Activated CD4-positive, alpha-beta memory T cell treated with anti-CD3 and anti-CD28 coated beads for 36 hours (primary cell): ENCODE measurements around the gene PTTG1IP2. TPM values are rescaled to one million over a fixed set of nuclear protein-coding genes. Genes with fewer than 3 reads are reported as not detected.
"Not testable (repeated sequence)": the region's sequence is repeated elsewhere in the genome, so short reads cannot be mapped to it uniquely, and the experiment has no call there.

Experiments
- CTCF ChIA-PET: fragments of 350-600 bp; sonication (Branson Sonifier 250); formaldehyde crosslinking; loops from one replicate; lab custom pipeline; 2021; ENCODE audit warnings: antibody characterized with exemption, inconsistent platforms; lab: Charles Lee
- POLR2A ChIA-PET: fragments of 350-600 bp; sonication (Branson Sonifier 250); formaldehyde crosslinking; loops from one replicate; lab custom pipeline; 2021; ENCODE audit warnings: antibody characterized with exemption; lab: Charles Lee
- DNase-seq: peaks from one replicate; pipeline ENCODE4 v3.0.0-alpha.2; 2020
- H3K27ac Mint-ChIP-seq: one replicate; pipeline ENCODE4 v1.8.0; 2021; ENCODE audit warnings: mixed read lengths
- H3K27me3 Mint-ChIP-seq: one replicate; pipeline ENCODE4 v1.8.0; 2021; ENCODE audit warnings: mixed read lengths
- H3K36me3 Mint-ChIP-seq: one replicate; pipeline ENCODE4 v1.8.0; 2021; ENCODE audit warnings: mixed read lengths
- H3K4me1 Mint-ChIP-seq: one replicate; pipeline ENCODE4 v1.8.0; 2021; ENCODE audit warnings: low read depth, mixed read lengths
- H3K4me3 Mint-ChIP-seq: one replicate; pipeline ENCODE4 v1.8.0; 2021; ENCODE audit warnings: mild to moderate bottlenecking, mixed read lengths
- H3K9me3 Mint-ChIP-seq: one replicate; pipeline ENCODE4 v1.8.0; 2021; ENCODE audit warnings: mixed read lengths
- intact Hi-C: fragments of 100-400 bp; cut with micrococcal nuclease; formaldehyde crosslinking; loops from one replicate; pipeline ENCODE4 v1.15.1; 2023
- total RNA-seq, 2 experiments: library from RNA; stranded (reverse); gene quantifications; one replicate each; pipeline ENCODE4 v1.2.3, GENCODE V29; 2021

PTTG1IP2 gene
- total RNA-seq, 2 experiments from 2014 or later = not detected

DNA sequence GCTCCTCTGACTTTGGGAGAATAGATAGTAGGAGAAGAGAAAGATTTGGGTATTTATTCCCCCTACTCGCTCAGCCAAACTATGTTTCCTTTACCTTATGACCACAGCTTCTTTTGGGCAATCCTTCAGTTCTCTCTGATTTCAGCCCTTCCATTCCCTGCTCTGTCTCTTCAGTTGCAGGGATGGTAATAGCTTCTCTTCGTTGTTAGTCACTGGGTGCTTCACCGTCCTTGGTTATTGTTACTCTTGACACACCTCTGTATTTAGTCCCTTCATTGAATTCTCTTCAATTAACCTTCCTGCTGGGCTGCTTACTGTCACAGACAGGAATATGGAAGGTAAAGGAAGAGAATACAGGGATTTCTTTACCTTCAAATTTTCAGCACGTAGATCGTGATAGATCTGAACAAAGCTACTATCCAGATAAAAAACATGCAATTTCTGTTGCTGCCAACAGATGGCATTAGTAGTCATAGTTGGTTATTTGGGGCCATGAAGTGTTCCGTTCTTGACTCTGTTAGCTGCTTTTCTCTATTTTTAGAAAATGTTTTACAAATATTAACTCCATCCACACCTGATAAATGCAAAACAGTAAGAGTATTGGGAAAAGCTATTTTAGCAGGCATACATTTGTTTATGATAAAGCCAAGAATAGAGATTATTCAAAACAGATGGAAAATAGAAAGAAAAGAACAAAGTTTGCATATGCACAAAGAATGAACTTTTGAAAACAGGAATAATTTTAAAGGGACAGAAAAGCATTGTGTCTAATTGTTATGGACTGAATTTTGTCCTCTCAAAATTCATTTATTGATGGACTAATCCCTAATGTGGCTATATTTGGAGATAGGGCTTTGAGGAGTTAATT, 14.0 kb upstream of the PTTG1IP2 start:
- DNase-seq = no peak
- ChIA-PET CTCF (interaction anchor here (0.6 to 2.1 kb wide), 24 partner anchors 8 to 1991 kb away, joined by 3 to 14 read pairs (median 4); partner anchors contain the start of gene STEAP1), POLR2A (no interaction called here)
- Mint-ChIP-seq H3K4me3 (no peak overlapping the region), H3K9me3 (no peaks in the 10 kb centered on the region), H3K4me1 (peaks cover 6% of the 10 kb centered on the region), H3K27ac (no peak overlapping the region), H3K27me3 (peaks cover 5% of the 10 kb centered on the region), H3K36me3 (no peaks in the 10 kb centered on the region)
- intact Hi-C loops = loop anchor here (1.0 kb wide), 1 partner anchor 174 kb away; no protein-coding TSS in a partner anchor

DNA sequence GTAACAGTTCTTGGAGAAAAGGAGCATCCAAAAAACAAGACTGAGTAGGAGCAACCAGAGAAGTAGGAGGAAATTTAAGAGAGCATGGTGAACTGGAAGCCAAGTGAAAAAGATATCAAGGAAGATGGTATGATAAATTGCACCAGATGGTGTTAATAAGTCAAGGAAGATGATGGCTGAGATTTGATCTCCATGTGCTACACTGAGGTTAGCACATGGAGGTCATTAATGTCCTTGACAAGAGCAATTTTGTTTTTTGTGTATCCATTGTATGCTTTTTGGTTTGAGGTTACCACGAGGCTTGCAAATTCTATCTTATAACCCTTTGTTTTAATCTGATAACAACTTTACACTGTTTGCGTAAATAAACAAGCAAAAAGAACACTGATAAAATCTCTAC, 11.3 kb upstream of the PTTG1IP2 start:
- POLR2A ChIA-PET = no interaction called here
- intact Hi-C loops = no loop called here
- CTCF ChIA-PET = no interaction called here
- Mint-ChIP-seq H3K36me3 (no peaks in the 10 kb centered on the region), H3K9me3 (no peaks in the 10 kb centered on the region), H3K27ac (no peak overlapping the region), H3K4me1 (peaks cover 9% of the 10 kb centered on the region), H3K27me3 (peaks cover 5% of the 10 kb centered on the region), H3K4me3 (no peak overlapping the region)
- DNase-seq = no peak

DNA sequence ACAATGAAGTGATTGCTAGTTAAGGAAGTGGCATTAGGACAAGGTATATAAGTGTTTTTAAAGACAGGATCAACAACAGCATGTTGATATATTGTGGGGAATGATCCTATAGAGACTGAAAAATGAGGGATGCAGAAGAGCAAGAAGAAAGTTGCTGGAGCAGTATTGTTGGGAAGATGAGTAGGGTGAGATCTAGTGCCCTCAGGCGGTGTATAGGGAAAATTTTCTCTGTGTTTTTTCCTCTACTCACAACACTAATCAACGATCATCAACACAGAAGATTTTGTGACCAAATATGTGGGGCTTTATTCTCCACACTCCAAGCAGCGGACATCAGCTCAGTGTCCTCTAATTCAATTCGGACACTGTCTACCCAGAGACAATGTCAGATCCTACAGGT, 9.6 kb upstream of the PTTG1IP2 start:
- intact Hi-C loops = no loop called here
- peaks cover 17% of the 10 kb centered on the region for H3K4me1 Mint-ChIP-seq
- peaks cover 14% of the 10 kb centered on the region for H3K36me3 Mint-ChIP-seq
- POLR2A ChIA-PET = no interaction called here
- DNase-seq = no peak
- CTCF ChIA-PET = no interaction called here
- no peak overlapping the region for H3K27ac Mint-ChIP-seq
- H3K9me3 Mint-ChIP-seq = peaks cover 16% of the 10 kb centered on the region
- H3K27me3 Mint-ChIP-seq = peaks cover 5% of the 10 kb centered on the region
- no peak overlapping the region for H3K4me3 Mint-ChIP-seq

GRCh38 chr7:90461219-90461618, 8.2 kb upstream of the PTTG1IP2 start:
- intact Hi-C loops = no loop called here
- Mint-ChIP-seq H3K27me3 (no peaks in the 10 kb centered on the region), H3K36me3 (peaks cover 23% of the 10 kb centered on the region), H3K9me3 (peaks cover 22% of the 10 kb centered on the region), H3K4me3 (no peak overlapping the region), H3K27ac (no peak overlapping the region), H3K4me1 (peaks cover 11% of the 10 kb centered on the region)
- POLR2A ChIA-PET = no interaction called here
- CTCF ChIA-PET = no interaction called here
- no peak for DNase-seq

DNA sequence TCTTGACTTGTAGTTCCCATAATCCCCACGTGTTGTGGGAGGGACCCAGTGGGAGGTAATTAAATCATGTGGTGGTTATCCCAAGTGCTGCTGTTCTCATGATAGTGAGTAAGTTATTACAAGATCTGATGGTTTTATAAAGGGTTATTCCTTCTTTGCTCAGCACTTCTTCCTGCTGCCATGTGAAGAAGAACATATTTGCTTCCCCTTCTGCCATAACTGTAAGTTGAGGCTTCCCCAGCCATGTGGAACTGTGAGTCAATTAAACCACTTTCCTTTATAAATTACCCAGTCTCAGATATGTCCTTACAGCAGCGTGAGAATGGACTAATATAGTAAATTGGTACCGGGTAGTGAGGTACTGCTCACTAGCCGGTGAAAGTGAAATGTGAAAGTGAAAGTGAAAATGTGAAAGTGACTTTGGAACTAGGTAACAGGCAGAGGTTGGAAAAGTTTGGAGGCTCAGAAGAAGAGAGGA, 6.2 kb upstream of the PTTG1IP2 start:
- CTCF ChIA-PET = interaction anchor here (1.0 kb wide), 1 partner anchor 8 kb away, joined by 3 read pairs; no protein-coding TSS in a partner anchor
- Mint-ChIP-seq H3K36me3 (peaks cover 23% of the 10 kb centered on the region), H3K9me3 (peaks cover 22% of the 10 kb centered on the region), H3K4me3 (peak overlapping the region; percentile 3), H3K4me1 (peaks cover 11% of the 10 kb centered on the region)
- H3K27ac Mint-ChIP-seq, POLR2A ChIA-PET, intact Hi-C loops, H3K27me3 Mint-ChIP-seq, DNase-seq: not testable (repeated sequence)

- Mint-ChIP-seq H3K27ac (no peak overlapping the region), H3K9me3 (peaks cover 22% of the 10 kb centered on the region), H3K27me3 (peaks cover 2% of the 10 kb centered on the region), H3K4me3 (no peak overlapping the region), H3K4me1 (peaks cover 11% of the 10 kb centered on the region), H3K36me3 (peaks cover 23% of the 10 kb centered on the region)
- DNase-seq = no peak
- intact Hi-C loops = no loop called here
- POLR2A ChIA-PET = no interaction called here
- CTCF ChIA-PET = interaction anchor here (1.5 kb wide), 1 partner anchor 11 kb away, joined by 3 read pairs; no protein-coding TSS in a partner anchor
Measured at GRCh38 chr7:90465816-90466215, 3.6 kb upstream of the PTTG1IP2 start.

GRCh38 chr7:90472805-90473540, 3.5 kb downstream of the PTTG1IP2 start:
- Mint-ChIP-seq H3K4me1 (no peaks in the 10 kb centered on the region), H3K27ac (no peak overlapping the region), H3K27me3 (peaks cover 13% of the 10 kb centered on the region), H3K36me3 (no peaks in the 10 kb centered on the region), H3K4me3 (no peak overlapping the region), H3K9me3 (no peaks in the 10 kb centered on the region)
- DNase-seq = no peak
- intact Hi-C loops = no loop called here
- ChIA-PET POLR2A (no interaction called here), CTCF (interaction anchor here (0.6 to 1.0 kb wide), 2 partner anchors 18 to 38 kb away, joined by 3 read pairs; no protein-coding TSS in a partner anchor)

- Mint-ChIP-seq H3K9me3 (no peaks in the 10 kb centered on the region), H3K36me3 (no peaks in the 10 kb centered on the region), H3K27me3 (peaks cover 13% of the 10 kb centered on the region), H3K4me1 (no peaks in the 10 kb centered on the region), H3K27ac (no peak overlapping the region), H3K4me3 (no peak overlapping the region)
- DNase-seq = no peak
- intact Hi-C loops = no loop called here
- ChIA-PET POLR2A (no interaction called here), CTCF (interaction anchor here (1.0 kb wide), 1 partner anchor 19 kb away, joined by 3 read pairs; no protein-coding TSS in a partner anchor)
Measured at GRCh38 chr7:90473814-90474213, 4.4 kb downstream of the PTTG1IP2 start.

DNA sequence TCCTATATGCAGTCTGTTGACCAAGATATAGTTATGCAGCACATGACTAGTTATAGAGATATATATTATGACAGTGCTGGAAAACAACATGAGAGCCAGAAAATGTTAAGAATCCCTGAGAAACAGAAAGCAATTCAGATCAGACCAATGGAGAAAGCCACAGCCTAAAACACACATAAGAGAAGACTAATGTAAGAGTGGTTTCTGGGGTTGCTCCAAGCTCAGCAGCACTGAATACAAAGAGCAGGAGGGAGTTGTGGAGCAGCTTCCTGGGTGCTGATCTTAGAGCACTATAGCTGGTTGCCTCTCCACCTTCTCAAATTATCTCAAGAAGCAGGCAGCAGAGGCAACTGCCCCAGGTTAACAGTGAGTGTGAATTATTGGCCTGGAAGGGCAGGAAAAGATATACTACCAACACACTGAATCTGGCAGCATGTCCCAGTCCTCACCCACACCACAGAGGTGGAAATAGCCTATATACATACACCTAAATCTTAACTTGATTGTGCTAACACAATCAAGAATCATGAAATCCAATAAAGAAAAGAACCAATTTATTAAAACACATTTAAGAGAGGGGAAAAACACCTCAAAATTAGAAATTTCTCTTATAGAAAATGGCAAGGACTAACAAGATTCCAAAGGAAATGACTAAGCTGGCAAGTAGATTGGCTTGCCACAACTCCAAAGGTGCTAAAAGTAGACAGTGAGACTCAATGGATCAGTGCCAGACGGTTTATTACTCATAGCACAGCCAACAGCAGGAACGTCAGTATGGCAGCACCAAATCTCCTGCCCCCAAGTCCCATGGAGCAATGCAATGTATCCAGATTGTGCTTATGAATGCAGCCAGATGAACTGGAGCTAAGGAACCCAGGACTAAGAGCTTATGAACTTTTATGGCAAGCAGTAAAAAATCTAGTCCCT, 5.1 kb downstream of the PTTG1IP2 start:
- ChIA-PET POLR2A (no interaction called here), CTCF (no interaction called here)
- Mint-ChIP-seq H3K36me3 (no peaks in the 10 kb centered on the region), H3K4me3 (no peak overlapping the region), H3K27me3 (peaks cover 11% of the 10 kb centered on the region), H3K9me3 (no peaks in the 10 kb centered on the region), H3K27ac (no peak overlapping the region), H3K4me1 (no peaks in the 10 kb centered on the region)
- no peak for DNase-seq
- intact Hi-C loops = no loop called here

DNA sequence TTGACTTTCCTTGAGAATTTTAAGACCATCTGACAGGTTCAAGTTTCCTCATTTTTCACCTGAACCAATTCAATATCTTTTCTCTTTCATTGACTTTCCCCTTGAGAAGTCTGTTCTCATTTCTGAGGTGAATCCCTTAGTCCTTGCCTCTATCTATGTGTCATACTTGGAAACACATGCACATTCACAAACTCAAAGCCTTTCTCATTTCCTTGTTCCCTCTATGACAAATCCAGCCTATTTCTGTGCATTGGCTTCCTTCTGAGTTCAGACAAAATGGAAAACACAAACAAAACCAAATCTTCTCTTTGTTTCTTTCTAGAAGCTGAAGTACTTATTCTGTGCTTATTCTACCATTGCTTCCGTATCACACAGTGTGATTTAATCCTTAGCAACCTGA, 13.8 kb downstream of the PTTG1IP2 start:
- H3K36me3 Mint-ChIP-seq = no peaks in the 10 kb centered on the region
- peaks cover 8% of the 10 kb centered on the region for H3K27me3 Mint-ChIP-seq
- no peak overlapping the region for H3K27ac Mint-ChIP-seq
- no peak for DNase-seq
- POLR2A ChIA-PET = no interaction called here
- no peaks in the 10 kb centered on the region for H3K4me1 Mint-ChIP-seq
- CTCF ChIA-PET = no interaction called here
- intact Hi-C loops = no loop called here
- H3K9me3 Mint-ChIP-seq = no peaks in the 10 kb centered on the region
- no peak overlapping the region for H3K4me3 Mint-ChIP-seq

GRCh38 chr7:90484706-90485105, 15.3 kb downstream of the PTTG1IP2 start:
- Mint-ChIP-seq H3K27me3 (peaks cover 8% of the 10 kb centered on the region), H3K4me3 (no peak overlapping the region), H3K27ac (no peak overlapping the region), H3K4me1 (no peaks in the 10 kb centered on the region), H3K36me3 (no peaks in the 10 kb centered on the region), H3K9me3 (no peaks in the 10 kb centered on the region)
- POLR2A ChIA-PET = no interaction called here
- CTCF ChIA-PET = no interaction called here
- no peak for DNase-seq
- intact Hi-C loops = no loop called here
